Neural cell (in vitro differentiated cells): ENCODE results near the gene EHBP1.

Source experiments
- POLR2AphosphoS5 ChIP-seq: IDR thresholded peaks from 2 replicates; pipeline ENCODE4 v1.6.1; 2012
- SMC3 ChIP-seq: fragments of 450-650 bp; conservative IDR thresholded peaks from 2 replicates; pipeline ENCODE4 v1.6.1; 2014; ENCODE audit warnings: antibody characterized with exemption, mild to moderate bottlenecking, moderate library complexity; ENCODE audit not compliant: poor library complexity
- TAF1 ChIP-seq: IDR thresholded peaks from 2 replicates; pipeline ENCODE4 v1.6.1; 2012; ENCODE audit warnings: low read depth
- TF ChIP-seq, protein P1 (sequence below): fragments of 450-650 bp; IDR thresholded peaks from 2 replicates; pipeline ENCODE4 v1.5.1; 2014; ENCODE audit warnings: antibody characterized with exemption, mild to moderate bottlenecking, moderate library complexity; ENCODE audit not compliant: poor library complexity, severe bottlenecking

- TF ChIP-seq, protein P1, sequence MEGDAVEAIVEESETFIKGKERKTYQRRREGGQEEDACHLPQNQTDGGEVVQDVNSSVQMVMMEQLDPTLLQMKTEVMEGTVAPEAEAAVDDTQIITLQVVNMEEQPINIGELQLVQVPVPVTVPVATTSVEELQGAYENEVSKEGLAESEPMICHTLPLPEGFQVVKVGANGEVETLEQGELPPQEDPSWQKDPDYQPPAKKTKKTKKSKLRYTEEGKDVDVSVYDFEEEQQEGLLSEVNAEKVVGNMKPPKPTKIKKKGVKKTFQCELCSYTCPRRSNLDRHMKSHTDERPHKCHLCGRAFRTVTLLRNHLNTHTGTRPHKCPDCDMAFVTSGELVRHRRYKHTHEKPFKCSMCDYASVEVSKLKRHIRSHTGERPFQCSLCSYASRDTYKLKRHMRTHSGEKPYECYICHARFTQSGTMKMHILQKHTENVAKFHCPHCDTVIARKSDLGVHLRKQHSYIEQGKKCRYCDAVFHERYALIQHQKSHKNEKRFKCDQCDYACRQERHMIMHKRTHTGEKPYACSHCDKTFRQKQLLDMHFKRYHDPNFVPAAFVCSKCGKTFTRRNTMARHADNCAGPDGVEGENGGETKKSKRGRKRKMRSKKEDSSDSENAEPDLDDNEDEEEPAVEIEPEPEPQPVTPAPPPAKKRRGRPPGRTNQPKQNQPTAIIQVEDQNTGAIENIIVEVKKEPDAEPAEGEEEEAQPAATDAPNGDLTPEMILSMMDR: no peak
- no peak for TF ChIP-seq POLR2AphosphoS5
- no peak for TF ChIP-seq SMC3
- TF ChIP-seq TAF1: no peak
Observed at GRCh38 chr2:62713837-62714236, 8.3 kb downstream of the EHBP1 start.
